C4-2B (cell line): ENCODE results near the gene C16orf86.
"Not testable (repeated sequence)": the region's sequence is repeated elsewhere in the genome, so short reads cannot be mapped to it uniquely, and the experiment has no call there.

Experiments used
- H3K27ac ChIP-seq: fragments of 450-650 bp; 2 replicates; pipeline ENCODE4 v1.5.1; 2017
- CTCF ChIP-seq: fragments of 450-650 bp; conservative IDR thresholded peaks from 2 replicates; pipeline ENCODE4 v1.5.1; 2017; ENCODE audit warnings: mild to moderate bottlenecking
- ZFX ChIP-seq: fragments of 450-650 bp; IDR thresholded peaks from 2 replicates; pipeline ENCODE4 v1.6.1; 2017

The C16orf86 gene

GRCh38 chr16:67685388-67686112 is 18.9 kb downstream of the C16orf86 start:
- peak overlapping the region; percentile 72 for H3K27ac ChIP-seq
- no peak for TF ChIP-seq ZFX
- TF ChIP-seq CTCF: no peak

- H3K27ac ChIP-seq: not testable (repeated sequence)
Measured at GRCh38 chr16:67693517-67694285, 27.1 kb downstream of the C16orf86 start.

GRCh38 chr16:67694611-67695010 is 28.0 kb downstream of the C16orf86 start:
- H3K27ac ChIP-seq: no peak overlapping the region
- TF ChIP-seq ZFX (no peak), CTCF (no peak)

- H3K27ac ChIP-seq: no peak overlapping the region
- TF ChIP-seq CTCF (no peak), ZFX (no peak)
Measured at GRCh38 chr16:67697422-67698185, 31.0 kb downstream of the C16orf86 start.

GRCh38 chr16:67699265-67699664 is 32.7 kb downstream of the C16orf86 start:
- no peak for TF ChIP-seq ZFX
- no peak overlapping the region for H3K27ac ChIP-seq

- no peak overlapping the region for H3K27ac ChIP-seq
- no peak for TF ChIP-seq CTCF
- no peak for TF ChIP-seq ZFX
Measured at GRCh38 chr16:67701420-67701819, 34.8 kb downstream of the C16orf86 start.

GRCh38 chr16:67702130-67702529 is 35.5 kb downstream of the C16orf86 start:
- TF ChIP-seq CTCF (no peak), ZFX (no peak)
- H3K27ac ChIP-seq: no peak overlapping the region; the same call in 1 of the 2 replicates

- H3K27ac ChIP-seq: no peak overlapping the region
Measured at GRCh38 chr16:67703626-67704025, 37.0 kb downstream of the C16orf86 start.

More at GRCh38 chr16:67703626-67704025, 37.0 kb downstream of the C16orf86 start:
- TF ChIP-seq CTCF (no peak), ZFX (no peak)
